ENCODE measurements around the gene SHLD2.

Gene SHLD2

GRCh38 chr10:87085537-87085936 lies 9.5 kb upstream of the SHLD2 start:
- Histone ChIP-seq H3K27me3 (ENCODE audit: insufficient read depth, low read depth, severe bottlenecking) (no peaks in the 10 kb centered on the region), H3K9me3 (ENCODE audit: severe bottlenecking) (no peaks in the 10 kb centered on the region), H3K27ac (no peak overlapping the region), H3K36me3 (peaks cover 21% of the 10 kb centered on the region), H3K4me3 (ENCODE audit: low read depth, low read length) (no peak overlapping the region)
- DNase-seq = no peak
- TF ChIP-seq CTCF (IDR thresholded peaks at IDR 0.05; ENCODE audit: low read depth, low read length) = no peak

GRCh38 chr10:87089746-87090145 lies 5.3 kb upstream of the SHLD2 start:
- Histone ChIP-seq H3K36me3 (peaks cover 21% of the 10 kb centered on the region), H3K4me3 (ENCODE audit: low read depth, low read length) (no peak overlapping the region), H3K9me3 (ENCODE audit: severe bottlenecking) (no peaks in the 10 kb centered on the region), H3K27ac (no peak overlapping the region), H3K27me3 (ENCODE audit: insufficient read depth, low read depth, severe bottlenecking) (no peaks in the 10 kb centered on the region)
- no peak for TF ChIP-seq CTCF (IDR thresholded peaks at IDR 0.05; ENCODE audit: low read depth, low read length)
- no peak for DNase-seq

- no peak for DNase-seq
- no peak overlapping the region for H3K4me3 ChIP-seq (ENCODE audit: low read depth, low read length)
- H3K36me3 ChIP-seq = peaks cover 21% of the 10 kb centered on the region
- H3K27ac ChIP-seq = no peak overlapping the region
- TF ChIP-seq CTCF (IDR thresholded peaks at IDR 0.05; ENCODE audit: low read depth, low read length) = no peak
- no peaks in the 10 kb centered on the region for H3K9me3 ChIP-seq (ENCODE audit: severe bottlenecking)
- no peaks in the 10 kb centered on the region for H3K27me3 ChIP-seq (ENCODE audit: insufficient read depth, low read depth, severe bottlenecking)
These were observed 4.2 kb upstream of the SHLD2 start for GRCh38 chr10:87090779-87091178.

- TF ChIP-seq CTCF (IDR thresholded peaks at IDR 0.05; ENCODE audit: low read depth, low read length) = no peak
- peaks cover 19% of the 10 kb centered on the region for H3K36me3 ChIP-seq
- no peaks in the 10 kb centered on the region for H3K27me3 ChIP-seq (ENCODE audit: insufficient read depth, low read depth, severe bottlenecking)
- DNase-seq = no peak
- no peak overlapping the region for H3K27ac ChIP-seq
- H3K4me3 ChIP-seq (ENCODE audit: low read depth, low read length) = peak overlapping the region; percentile 88
- H3K9me3 ChIP-seq (ENCODE audit: severe bottlenecking) = no peaks in the 10 kb centered on the region
These were observed 2.6 kb upstream of the SHLD2 start for GRCh38 chr10:87092376-87092860.

- Histone ChIP-seq H3K27me3 (ENCODE audit: insufficient read depth, low read depth, severe bottlenecking) (no peaks in the 10 kb centered on the region), H3K4me3 (ENCODE audit: low read depth, low read length) (peak overlapping the region; percentile 88), H3K36me3 (peaks cover 19% of the 10 kb centered on the region), H3K9me3 (ENCODE audit: severe bottlenecking) (no peaks in the 10 kb centered on the region), H3K27ac (no peak overlapping the region; the same call in 1 of the 2 replicates)
- TF ChIP-seq CTCF (IDR thresholded peaks at IDR 0.05; ENCODE audit: low read depth, low read length) = no peak
- DNase-seq = no peak
These were observed 2.0 kb upstream of the SHLD2 start for GRCh38 chr10:87092861-87093631.

Data from WERI-Rb-1 (cell line).